Measurements from ENCODE around the gene PAF1. TPM values are rescaled to one million over a fixed set of nuclear protein-coding genes. Genes with fewer than 3 reads are reported as not detected.

Gene PAF1
- total RNA-seq (2021; ENCODE audit: unreplicated experiment) = 53.5 TPM
- polyA plus RNA-seq (2012) = 77.0 and 91.6 TPM in 2 replicates
- percentile 81 among the genes with signal in this experiment for Bru-seq, nascent RNA
- percentile 94 among the genes with signal in this experiment for BruChase-seq, experiment 1, labeled RNA remaining after a 6-hour chase
- BruChase-seq, experiment 2, labeled RNA remaining after a 2-hour chase = percentile 91 among the genes with signal in this experiment
- long read RNA-seq, transcript PAF1-201 (14 exons, 2,066 nt) = major isoform, 67 of 101 reads
- long read RNA-seq, partial matches to known transcripts = 6 of 101 reads
- long read RNA-seq, other reads (novel, unspliced or antisense) = 28 of 101 reads

GRCh38 chr19:39390751-39391437, at the start of gene PAF1, which contains the start of gene MED29:
Gene PAF1, minus strand, starts transcription at chr19:39391106. Its CDS starts 242 bp downstream, at chr19:39390864.
Gene MED29, plus strand, starts transcription at chr19:39391378. Its CDS starts 45 bp downstream, at chr19:39391423.
- no TSS peak for BruUV-seq (replicated peaks)
- H3K4me2 ChIP-seq (ENCODE audit: low read length) = peak within 1 kb of the TSS; percentile 76
- intact Hi-C loops (cut with micrococcal nuclease) = loop anchor here (1.0 to 5.0 kb wide), 3 partner anchors 21 to 179 kb away; partner anchors contain the start of gene PLEKHG2
- ChIA-PET POLR2A (interaction anchor here (0.5 to 2.2 kb wide), 16 partner anchors 10 to 1449 kb away, joined by 3 to 39 read pairs (median 5); partner anchors contain the start of genes RPS16, SAMD4B, SUPT5H and ZFP36), CTCF (interaction anchor here (1.0 to 2.2 kb wide), 9 partner anchors 12 to 269 kb away, joined by 3 to 8 read pairs (median 3); partner anchors contain the start of genes PLEKHG2 and RPS16), RAD21 (ENCODE audit: low non-redundant PET in 1 of 2, low total read pairs in 2 of 2, uncharacterized antibody in 2 of 2, unreplicated experiment in 2 of 2) (interaction anchor here in 1 of 2 experiments (0.6 kb wide), 1 partner anchor 17 kb away, joined by 4 read pairs; no protein-coding TSS in a partner anchor)
- no peaks in the 10 kb centered on the region for H3K9me3 ChIP-seq (ENCODE audit: control insufficient read depth in 1 of 2, insufficient read depth in 1 of 2, low read depth in 1 of 2, low read length in 2 of 2)
- peak within 1 kb of the TSS; percentile 90 for H3K9ac ChIP-seq (ENCODE audit: low read length)
- H3K36me3 ChIP-seq (ENCODE audit: control insufficient read depth in 1 of 2, insufficient read depth in 2 of 2, low read length in 2 of 2) = peaks cover 20 to 34% of the 10 kb centered on the region in 2 experiments; a peak in 3 of 4 replicates
- peak within 1 kb of the TSS; percentile 96 for H3K27ac ChIP-seq (ENCODE audit: low read depth, low read length)
- 0 out of 2 replicates have a peak, but pooled peaks have one; percentile 27 for TF ChIP-seq EGR1 (IDR thresholded peaks at IDR 0.05; ENCODE audit: low read depth)
- TF ChIP-seq YY1 (IDR thresholded peaks at IDR 0.05; ENCODE audit: extremely low read depth, insufficient replicate concordance, low read depth, low read length) = peak; percentile 89
- TF ChIP-seq CEBPB (IDR thresholded peaks at IDR 0.05; ENCODE audit: low read depth) = no peak
- TF ChIP-seq TCF7L2 (IDR thresholded peaks at IDR 0.05; ENCODE audit: borderline replicate concordance, extremely low read depth, insufficient read depth, insufficient read length) = peak; percentile 10
- TF ChIP-seq POLR2A (IDR thresholded peaks at IDR 0.05; ENCODE audit: borderline replicate concordance, extremely low read depth, insufficient read depth, insufficient read length) = peak; percentile 97
- TF ChIP-seq SIN3A (IDR thresholded peaks at IDR 0.05; ENCODE audit: low read depth) = no peak; the same call in 1 of the 2 replicates
- TF ChIP-seq CTCF (IDR thresholded peaks at IDR 0.05 in 2 of 3, conservative IDR thresholded peaks at IDR 0.05 in 1 of 3; ENCODE audit: borderline replicate concordance in 1 of 3, insufficient read depth in 1 of 3, low read depth in 2 of 3, low read length in 2 of 3) = no peak
- TF ChIP-seq MAX (IDR thresholded peaks at IDR 0.05) = no peak
- TF ChIP-seq SP1 (IDR thresholded peaks at IDR 0.05; ENCODE audit: low read depth) = peak; percentile 98
- 0 out of 2 replicates have a peak, but pooled peaks have one; percentile 7 for TF ChIP-seq ZFX (IDR thresholded peaks at IDR 0.05)
- no peak for TF ChIP-seq FOSL1 (IDR thresholded peaks at IDR 0.05; ENCODE audit: low read depth)
- peak; percentile 97 for TF ChIP-seq POLR2AphosphoS5 (IDR thresholded peaks at IDR 0.05; ENCODE audit: low read depth, low read length)
- DNase-seq (ENCODE audit: low read depth, low spot score) = peak; percentile 99
- no peaks in the 10 kb centered on the region for H3K27me3 ChIP-seq (ENCODE audit: insufficient read depth, low read length)
- peaks cover 39% of the 10 kb centered on the region for H3K79me2 ChIP-seq (ENCODE audit: insufficient read depth, low read length)
- H3K4me3 ChIP-seq (replicated peaks in 1 of 2; ENCODE audit: low read depth in 1 of 2, low read length in 2 of 2) = peak within 1 kb of the TSS; percentile 91 to 100
- no peaks in the 10 kb centered on the region for H3K9me2 ChIP-seq (ENCODE audit: insufficient read depth)
- peaks cover 14% of the 10 kb centered on the region in 2 experiments for H3K4me1 ChIP-seq (ENCODE audit: control insufficient read depth in 1 of 2, insufficient read depth in 2 of 2, low read length in 2 of 2)
- ATAC-seq = peak; percentile 94
- no peaks in the 10 kb centered on the region for H4K20me1 ChIP-seq (ENCODE audit: insufficient read depth)
- H2AFZ ChIP-seq (ENCODE audit: low read depth, low read length, poor library complexity, severe bottlenecking) = no peak within 1 kb of the TSS
